Rectal smooth muscle tissue (tissue), 1 donor: ENCODE measurements around the gene SYT8.

Experiments
- H3K27ac ChIP-seq: one replicate; pipeline ENCODE4 v1.7.0; 2013; ENCODE audit warnings: low read depth, low read length, inconsistent platforms
- H3K27me3 ChIP-seq: one replicate; pipeline ENCODE4 v1.7.0; 2013; ENCODE audit warnings: low read length; ENCODE audit not compliant: control insufficient read depth, insufficient read depth
- H3K36me3 ChIP-seq: one replicate; pipeline ENCODE4 v1.7.0; 2013; ENCODE audit warnings: low read length; ENCODE audit not compliant: control insufficient read depth, insufficient read depth
- H3K4me1 ChIP-seq: one replicate; pipeline ENCODE4 v1.7.0; 2013; ENCODE audit warnings: low read length; ENCODE audit not compliant: control insufficient read depth, insufficient read depth
- H3K4me3 ChIP-seq: one replicate; pipeline ENCODE4 v1.7.0; 2013; ENCODE audit warnings: low read length
- H3K9ac ChIP-seq: one replicate; pipeline ENCODE4 v1.7.0; 2013; ENCODE audit warnings: low read length

The SYT8 gene

GRCh38 chr11:1864231-1864630 lies 29.4 kb downstream of the SYT8 start:
- Histone ChIP-seq H3K27me3 (no peaks in the 10 kb centered on the region), H3K36me3 (no peaks in the 10 kb centered on the region), H3K9ac (no peak overlapping the region), H3K4me3 (peak overlapping the region; percentile 54), H3K4me1 (peaks cover 22% of the 10 kb centered on the region), H3K27ac (peak overlapping the region; percentile 80)

GRCh38 chr11:1864831-1865665 lies 30.3 kb downstream of the SYT8 start:
- H3K4me1 ChIP-seq: peaks cover 22% of the 10 kb centered on the region
- H3K27ac ChIP-seq: peak overlapping the region; percentile 80
- H3K36me3 ChIP-seq: no peaks in the 10 kb centered on the region
- H3K4me3 ChIP-seq: peak overlapping the region; percentile 54
- no peak overlapping the region for H3K9ac ChIP-seq
- H3K27me3 ChIP-seq: no peaks in the 10 kb centered on the region

DNA sequence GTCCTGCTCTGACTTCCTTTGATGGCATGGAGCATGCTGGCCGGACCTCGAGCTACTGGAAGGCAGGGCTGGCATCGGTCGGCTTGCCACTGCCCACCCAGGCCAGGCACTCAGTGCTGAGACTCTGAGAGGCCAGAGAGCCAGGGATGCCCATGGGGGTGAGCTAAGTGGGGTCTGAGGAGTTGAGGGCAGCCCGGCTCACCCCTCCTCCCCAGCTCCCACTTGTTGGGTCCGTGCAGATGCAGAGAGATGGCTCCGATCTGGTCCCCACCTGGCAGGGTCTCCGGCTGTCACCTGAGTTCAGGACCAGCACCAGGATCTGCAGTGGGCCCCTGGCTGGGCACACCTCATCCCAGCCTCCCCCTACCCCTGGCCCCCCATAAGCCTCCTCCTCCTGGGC lies 31.4 kb downstream of the SYT8 start:
- no peak overlapping the region for H3K27ac ChIP-seq
- peak overlapping the region; percentile 18 for H3K4me3 ChIP-seq
- peaks cover 5% of the 10 kb centered on the region for H3K27me3 ChIP-seq
- peaks cover 22% of the 10 kb centered on the region for H3K4me1 ChIP-seq
- no peak overlapping the region for H3K9ac ChIP-seq
- no peaks in the 10 kb centered on the region for H3K36me3 ChIP-seq

DNA sequence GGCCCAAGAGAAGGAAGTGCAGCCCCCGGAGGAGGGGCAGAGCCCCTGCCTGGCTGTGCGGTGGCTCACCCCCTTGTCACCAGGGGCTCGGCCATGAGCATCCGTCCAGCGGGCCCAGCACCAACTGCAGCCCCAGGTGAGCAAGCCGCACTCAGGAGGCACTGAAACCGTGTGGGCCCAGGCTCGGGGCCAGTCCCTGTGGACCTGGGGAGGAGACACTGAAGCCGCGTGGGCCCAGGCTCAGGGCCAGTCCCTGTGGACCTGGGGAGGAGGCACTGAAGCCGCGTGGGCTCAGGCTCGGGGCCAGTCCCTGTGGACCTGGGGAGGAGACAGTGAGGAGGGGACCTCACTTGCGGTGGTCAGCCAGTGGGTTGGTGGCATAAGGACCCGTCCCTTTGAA lies 32.0 kb downstream of the SYT8 start:
- peaks cover 22% of the 10 kb centered on the region for H3K4me1 ChIP-seq

DNA sequence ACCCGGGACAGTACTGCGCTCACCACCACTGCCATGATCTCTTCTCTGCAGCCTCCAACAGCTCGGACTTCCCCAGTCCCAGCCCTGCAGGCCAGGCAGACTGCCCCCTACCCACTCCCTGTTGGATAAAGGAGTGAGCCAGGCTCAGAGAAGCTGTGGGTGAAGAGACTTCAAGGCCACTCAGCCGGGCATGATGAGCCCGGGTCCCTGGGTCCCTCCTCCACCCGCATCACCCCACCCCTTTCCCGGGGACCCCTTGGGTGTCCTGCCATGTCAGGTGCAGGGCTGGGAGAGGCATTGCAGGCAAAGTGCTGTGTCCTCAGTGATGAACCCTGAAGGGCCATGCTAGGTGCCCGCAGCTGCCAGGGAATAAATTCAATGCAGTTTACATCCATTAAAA lies 32.6 kb downstream of the SYT8 start:
- H3K27me3 ChIP-seq: peaks cover 5% of the 10 kb centered on the region
- H3K4me1 ChIP-seq: peaks cover 22% of the 10 kb centered on the region
- H3K4me3 ChIP-seq: peak overlapping the region; percentile 9
- no peaks in the 10 kb centered on the region for H3K36me3 ChIP-seq
- H3K27ac ChIP-seq: no peak overlapping the region
- no peak overlapping the region for H3K9ac ChIP-seq

More for the DNA sequence above, 32.0 kb downstream of the SYT8 start:
- H3K9ac ChIP-seq: no peak overlapping the region
- no peak overlapping the region for H3K27ac ChIP-seq
- H3K27me3 ChIP-seq: peaks cover 5% of the 10 kb centered on the region
- H3K4me3 ChIP-seq: no peak overlapping the region
- no peaks in the 10 kb centered on the region for H3K36me3 ChIP-seq

DNA sequence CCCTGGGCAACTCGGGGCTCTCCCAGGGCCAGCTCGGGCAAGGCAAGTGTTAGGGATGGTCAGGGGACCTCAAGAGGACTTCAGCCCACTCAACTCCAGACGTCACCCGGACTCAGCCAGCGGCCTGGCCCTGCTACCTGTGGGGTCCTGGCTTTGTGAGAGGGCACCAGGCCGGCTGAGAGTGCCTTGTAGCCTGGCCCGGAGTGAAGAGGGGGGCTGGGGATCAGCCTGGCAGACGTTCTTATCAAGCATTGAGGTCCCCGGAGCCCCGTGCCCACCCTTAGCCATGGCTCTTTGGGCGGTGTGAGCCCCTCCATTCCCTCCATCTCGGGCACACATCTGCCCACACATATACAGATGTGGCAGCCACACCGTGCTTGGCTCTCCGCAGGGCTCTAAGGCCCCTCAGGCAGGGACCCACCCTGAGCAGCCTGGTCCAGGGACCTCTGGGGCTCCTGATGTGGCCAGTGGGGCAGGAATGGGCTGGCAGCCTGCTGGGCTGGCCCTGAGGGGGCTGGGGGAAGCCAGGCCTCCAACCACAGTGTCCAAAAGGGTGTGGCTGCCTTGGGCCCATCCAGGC lies 33.4 kb downstream of the SYT8 start:
- Histone ChIP-seq H3K27ac (no peak overlapping the region), H3K27me3 (peaks cover 5% of the 10 kb centered on the region), H3K4me3 (peak overlapping the region; percentile 0), H3K4me1 (peaks cover 19% of the 10 kb centered on the region), H3K36me3 (no peaks in the 10 kb centered on the region), H3K9ac (no peak overlapping the region)

DNA sequence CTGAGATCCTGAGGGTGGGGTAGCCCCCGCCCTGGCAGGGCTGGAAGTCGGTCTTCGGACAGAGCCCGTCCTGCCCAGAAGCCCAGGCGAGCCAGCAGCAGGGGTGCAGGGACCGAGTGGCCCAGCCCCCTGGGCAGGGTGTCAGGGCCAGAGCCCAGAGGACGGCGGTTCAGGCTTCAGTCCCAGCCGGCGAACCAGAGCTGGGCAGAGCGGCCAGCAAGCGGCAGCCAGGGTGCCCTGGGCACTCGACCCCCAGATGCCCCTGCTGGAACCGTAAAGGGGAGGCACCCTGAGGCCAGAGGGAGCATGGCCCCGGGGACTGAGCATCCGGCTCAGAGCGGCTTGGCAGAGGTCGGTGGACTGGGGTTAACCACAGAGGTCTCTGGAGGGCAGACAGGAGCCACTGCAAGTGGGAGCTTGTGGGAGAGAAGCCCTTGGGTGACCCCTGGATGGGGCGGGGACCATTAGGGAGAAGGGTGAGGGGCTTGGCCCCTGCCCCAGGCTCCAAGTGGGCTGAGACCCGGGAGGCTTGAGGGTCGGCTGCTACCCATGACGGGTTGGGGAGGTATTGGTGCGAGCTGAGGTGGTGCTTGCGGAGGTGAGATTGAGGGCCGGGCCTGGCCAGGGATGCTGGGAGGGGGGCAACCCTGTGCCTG lies 34.0 kb downstream of the SYT8 start:
- H3K36me3 ChIP-seq: no peaks in the 10 kb centered on the region
- H3K27ac ChIP-seq: peak overlapping the region; percentile 6
- H3K4me3 ChIP-seq: peak overlapping the region; percentile 37
- H3K4me1 ChIP-seq: peaks cover 13% of the 10 kb centered on the region
- H3K27me3 ChIP-seq: peaks cover 5% of the 10 kb centered on the region
- H3K9ac ChIP-seq: no peak overlapping the region

GRCh38 chr11:1869427-1870325 lies 34.9 kb downstream of the SYT8 start:
- Histone ChIP-seq H3K4me3 (peak overlapping the region; percentile 37), H3K27ac (no peak overlapping the region), H3K36me3 (no peaks in the 10 kb centered on the region), H3K9ac (no peak overlapping the region), H3K4me1 (peaks cover 6% of the 10 kb centered on the region), H3K27me3 (peaks cover 5% of the 10 kb centered on the region)

- Histone ChIP-seq H3K4me1 (peaks cover under 1% of the 10 kb centered on the region), H3K27ac (peak overlapping the region; percentile 6)
These were observed 35.5 kb downstream of the SYT8 start for GRCh38 chr11:1870326-1870696.

DNA sequence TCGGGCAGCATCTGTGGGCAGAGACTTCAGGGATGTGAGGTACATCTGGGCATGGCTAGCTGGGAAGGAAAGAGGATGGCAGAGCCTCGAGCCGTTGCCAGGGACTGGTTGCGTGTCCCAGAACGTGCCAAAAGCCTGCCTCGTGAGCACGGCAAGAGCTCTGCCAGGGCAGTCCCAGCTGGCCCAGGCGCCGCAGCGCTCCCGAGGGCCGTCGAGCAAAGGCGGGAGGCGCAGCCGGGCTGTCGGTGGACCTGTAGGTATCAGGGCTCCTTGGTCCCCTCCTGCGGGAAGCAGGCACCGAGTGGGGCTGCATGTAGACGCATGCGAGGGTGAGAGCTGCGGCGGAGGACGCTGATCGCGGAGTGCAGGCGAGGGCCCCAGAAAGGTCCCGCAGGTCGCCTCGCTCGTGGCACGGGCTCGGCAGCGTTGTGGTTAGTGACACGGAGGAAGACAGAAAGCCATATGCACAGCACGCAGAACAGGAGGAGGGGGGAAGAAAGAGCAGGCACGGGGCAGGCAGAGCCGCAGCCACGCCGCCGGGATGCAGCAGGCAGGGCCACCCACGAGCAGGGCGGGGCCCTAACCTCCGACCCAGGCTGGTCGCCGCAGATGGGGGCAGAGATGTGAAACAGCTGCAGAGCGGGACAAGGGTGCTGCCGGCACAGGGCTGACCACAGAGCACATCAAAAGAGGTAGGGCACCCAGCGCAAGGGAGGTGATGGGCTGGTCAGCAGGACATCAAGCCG lies 36.1 kb downstream of the SYT8 start:
- peaks cover 5% of the 10 kb centered on the region for H3K27me3 ChIP-seq
- H3K27ac ChIP-seq: peak overlapping the region; percentile 6
- no peaks in the 10 kb centered on the region for H3K36me3 ChIP-seq
- no peak overlapping the region for H3K9ac ChIP-seq
- peak overlapping the region; percentile 25 for H3K4me3 ChIP-seq
- no peaks in the 10 kb centered on the region for H3K4me1 ChIP-seq

More at GRCh38 chr11:1870326-1870696, 35.5 kb downstream of the SYT8 start:
- H3K27me3 ChIP-seq: peaks cover 5% of the 10 kb centered on the region
- no peak overlapping the region for H3K9ac ChIP-seq
- H3K4me3 ChIP-seq: peak overlapping the region; percentile 37
- no peaks in the 10 kb centered on the region for H3K36me3 ChIP-seq

DNA sequence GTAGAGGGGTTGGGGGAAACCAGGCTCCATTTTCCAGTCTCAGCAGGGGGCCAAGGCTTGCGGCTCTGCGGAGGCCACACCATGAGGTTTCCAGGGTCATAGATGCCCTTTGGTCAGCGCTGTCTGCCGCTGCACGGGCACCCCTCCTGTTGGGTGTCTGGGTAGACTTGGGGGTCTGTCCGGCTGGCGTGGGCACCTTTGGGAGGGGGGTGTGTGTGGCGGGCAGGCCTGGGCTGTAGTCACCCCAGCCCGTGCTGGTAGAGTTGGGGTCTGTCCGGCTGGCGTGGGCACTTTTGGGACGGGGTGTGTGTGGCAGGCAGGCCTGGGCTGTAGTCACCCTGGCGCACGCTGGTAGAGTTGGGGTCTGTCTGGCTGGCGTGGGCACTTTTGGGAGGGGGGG lies 36.7 kb downstream of the SYT8 start:
- H3K27ac ChIP-seq: no peak overlapping the region
- no peak overlapping the region for H3K9ac ChIP-seq
- peak overlapping the region; percentile 25 for H3K4me3 ChIP-seq
- peaks cover 4% of the 10 kb centered on the region for H3K4me1 ChIP-seq
- no peaks in the 10 kb centered on the region for H3K36me3 ChIP-seq
- peaks cover 7% of the 10 kb centered on the region for H3K27me3 ChIP-seq
